DND-41 (cell line): ENCODE measurements around the gene LTO1.

ENCODE experiments used
- EZH2 ChIP-seq: IDR thresholded peaks from 3 replicates; pipeline ENCODE4 v1.6.1; 2012; ENCODE audit warnings: borderline replicate concordance, low read depth, mild to moderate bottlenecking, moderate library complexity, low read length, inconsistent platforms; ENCODE audit not compliant: severe bottlenecking
- TF ChIP-seq, protein P1 (sequence below): IDR thresholded peaks from 2 replicates; pipeline ENCODE4 v1.5.1; 2012; ENCODE audit warnings: borderline replicate concordance, low read length, moderate library complexity, mild to moderate bottlenecking; ENCODE audit not compliant: poor library complexity, severe bottlenecking; ENCODE audit errors: extremely low read depth

DNA sequence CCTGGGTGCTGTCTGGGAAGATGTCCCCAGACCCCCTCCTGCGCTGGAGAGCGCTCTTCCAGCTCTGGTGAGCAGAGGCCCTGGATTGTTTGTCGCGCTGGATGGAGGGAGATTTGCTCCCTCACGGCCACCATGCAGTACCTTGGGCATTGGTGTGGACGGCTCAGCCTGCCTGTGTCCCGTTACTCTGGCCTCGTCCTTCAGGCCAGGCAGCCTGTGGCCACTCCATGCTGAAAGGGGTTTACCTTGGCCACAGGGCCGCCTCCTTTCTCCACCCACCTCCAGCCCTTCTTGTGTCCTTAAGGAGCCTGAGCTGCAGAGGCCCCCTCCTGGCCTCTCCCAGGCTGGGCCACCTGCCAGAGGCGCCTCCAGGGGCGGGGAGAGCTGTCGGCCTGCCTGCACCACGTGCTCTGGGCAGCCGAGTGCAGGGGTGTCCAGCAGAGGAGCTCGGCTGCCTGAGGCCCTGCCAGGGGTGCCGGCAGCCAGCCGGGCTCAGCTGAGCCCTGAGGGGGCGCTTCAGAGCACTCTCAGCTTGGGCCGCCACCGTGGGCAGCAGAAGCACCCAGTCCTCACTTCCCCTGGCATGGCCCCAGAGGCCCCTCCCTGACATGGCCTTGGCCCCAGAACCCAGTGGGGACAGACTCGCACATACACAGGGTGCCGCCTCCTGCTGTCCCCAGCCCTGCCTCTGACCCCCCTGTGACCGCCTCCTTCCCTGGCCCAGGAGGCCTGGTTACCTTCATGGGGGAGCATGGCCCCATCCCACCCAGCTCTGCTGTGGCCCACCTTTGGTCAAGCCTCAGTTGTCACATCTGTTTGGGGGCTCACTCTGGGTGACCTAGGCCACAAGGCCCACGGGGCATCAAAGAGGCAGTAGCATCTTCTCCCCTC lies 30.8 kb downstream of the LTO1 start:
- TF ChIP-seq, protein P1, sequence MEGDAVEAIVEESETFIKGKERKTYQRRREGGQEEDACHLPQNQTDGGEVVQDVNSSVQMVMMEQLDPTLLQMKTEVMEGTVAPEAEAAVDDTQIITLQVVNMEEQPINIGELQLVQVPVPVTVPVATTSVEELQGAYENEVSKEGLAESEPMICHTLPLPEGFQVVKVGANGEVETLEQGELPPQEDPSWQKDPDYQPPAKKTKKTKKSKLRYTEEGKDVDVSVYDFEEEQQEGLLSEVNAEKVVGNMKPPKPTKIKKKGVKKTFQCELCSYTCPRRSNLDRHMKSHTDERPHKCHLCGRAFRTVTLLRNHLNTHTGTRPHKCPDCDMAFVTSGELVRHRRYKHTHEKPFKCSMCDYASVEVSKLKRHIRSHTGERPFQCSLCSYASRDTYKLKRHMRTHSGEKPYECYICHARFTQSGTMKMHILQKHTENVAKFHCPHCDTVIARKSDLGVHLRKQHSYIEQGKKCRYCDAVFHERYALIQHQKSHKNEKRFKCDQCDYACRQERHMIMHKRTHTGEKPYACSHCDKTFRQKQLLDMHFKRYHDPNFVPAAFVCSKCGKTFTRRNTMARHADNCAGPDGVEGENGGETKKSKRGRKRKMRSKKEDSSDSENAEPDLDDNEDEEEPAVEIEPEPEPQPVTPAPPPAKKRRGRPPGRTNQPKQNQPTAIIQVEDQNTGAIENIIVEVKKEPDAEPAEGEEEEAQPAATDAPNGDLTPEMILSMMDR: no peak
- no peak for TF ChIP-seq EZH2
